ENCODE data around the gene ABCA12.

ABCA12 gene

DNA sequence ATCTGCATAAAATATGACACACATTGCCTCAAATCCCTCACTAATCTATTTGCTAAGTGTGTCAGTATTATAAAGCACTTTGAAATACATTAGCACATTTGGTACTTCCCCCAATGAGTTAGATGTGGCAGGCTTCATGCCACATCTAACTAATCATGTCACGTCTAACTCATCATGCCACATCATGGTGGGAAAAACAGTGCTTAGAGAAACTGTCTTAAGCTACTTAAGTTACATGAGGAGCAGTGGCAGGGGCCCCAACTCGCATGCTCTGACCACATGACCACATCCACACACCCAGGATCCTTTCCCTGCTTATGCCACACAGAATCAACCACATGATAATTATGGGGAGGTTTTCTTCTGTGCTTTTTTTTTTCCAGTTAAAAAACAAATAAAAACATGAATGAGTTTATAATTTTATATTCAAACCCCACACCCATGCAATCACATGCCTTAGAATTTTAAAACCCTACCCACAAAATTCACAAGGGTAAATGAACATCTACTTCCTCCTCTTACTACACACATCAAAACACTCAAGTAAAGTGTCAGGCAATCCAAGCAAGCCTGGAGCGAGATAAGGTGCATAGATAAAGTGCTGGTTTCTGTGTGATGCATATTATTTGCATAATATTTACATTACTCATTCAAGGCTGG, 1.6 kb downstream of the ABCA12 start:
- DNase-seq, result no peak

DNA sequence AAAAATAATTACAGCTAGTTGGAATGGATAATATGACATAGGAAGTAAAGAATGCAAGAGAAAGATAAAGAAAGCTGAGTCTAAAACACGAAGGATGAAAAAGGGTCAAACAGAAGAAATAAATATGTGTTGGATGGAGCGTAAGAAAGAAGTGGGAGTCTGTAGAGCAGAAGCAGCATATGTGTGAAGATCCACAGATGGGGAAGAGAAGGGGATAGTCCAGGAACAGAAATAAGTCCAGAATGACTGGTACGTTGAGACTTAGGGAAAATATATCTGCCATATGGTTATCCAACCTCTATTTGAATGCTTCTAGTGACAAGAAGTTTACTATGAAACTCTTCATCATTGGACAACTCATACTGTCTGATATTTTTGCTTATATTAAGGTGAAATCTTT, 18.0 kb downstream of the ABCA12 start:
- DNase-seq, result no peak

- DNase-seq, result no peak
These were observed 18.6 kb downstream of the ABCA12 start for GRCh38 chr2:215119847-215120246.

- DNase-seq, result no peak
These were observed 27.5 kb downstream of the ABCA12 start for GRCh38 chr2:215110918-215111317.

DNA sequence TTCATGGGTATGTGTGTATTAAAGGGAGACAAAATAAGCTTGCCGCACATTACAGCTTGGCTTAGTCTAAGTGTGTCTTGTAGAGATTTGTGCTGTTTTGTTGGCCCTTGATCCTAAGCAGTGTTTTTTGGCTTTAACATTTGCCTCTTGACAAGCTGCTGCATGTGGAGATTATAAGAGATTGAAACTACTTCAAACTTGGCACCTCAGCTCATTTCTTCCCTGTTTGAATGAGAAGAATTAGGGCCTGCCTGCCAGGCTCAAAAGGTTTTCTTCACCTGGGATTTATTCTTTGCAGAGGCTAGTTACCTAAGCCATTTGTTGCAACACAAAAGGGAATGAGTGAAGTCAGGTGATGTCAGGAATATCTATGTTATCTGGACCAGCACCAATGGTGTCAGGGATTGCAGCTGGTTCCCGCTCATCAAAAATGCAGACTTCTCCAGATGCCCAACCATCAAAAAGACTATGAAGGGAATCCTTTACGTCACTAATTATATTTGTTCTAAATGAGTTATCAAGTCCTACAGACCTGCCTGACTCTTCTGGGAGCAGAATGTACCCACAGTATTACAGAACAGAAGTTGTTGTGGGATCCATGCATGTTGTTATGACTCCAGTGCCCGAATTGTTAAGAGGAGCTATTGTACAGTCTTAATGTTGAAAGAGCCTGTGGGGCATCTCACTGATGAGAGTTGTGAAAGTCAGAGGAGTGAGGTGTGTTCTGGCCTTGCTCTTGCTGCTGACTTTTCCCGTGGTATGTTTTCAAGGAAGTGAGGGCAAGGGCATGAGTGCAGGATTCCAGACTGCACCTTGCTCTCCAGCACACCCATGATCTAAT, 31.0 kb downstream of the ABCA12 start:
- no peak for DNase-seq

GRCh38 chr2:215105607-215106354, 32.6 kb downstream of the ABCA12 start:
- no peak for DNase-seq

- no peak for DNase-seq
These were observed 34.2 kb downstream of the ABCA12 start for GRCh38 chr2:215104226-215104625.

DNA sequence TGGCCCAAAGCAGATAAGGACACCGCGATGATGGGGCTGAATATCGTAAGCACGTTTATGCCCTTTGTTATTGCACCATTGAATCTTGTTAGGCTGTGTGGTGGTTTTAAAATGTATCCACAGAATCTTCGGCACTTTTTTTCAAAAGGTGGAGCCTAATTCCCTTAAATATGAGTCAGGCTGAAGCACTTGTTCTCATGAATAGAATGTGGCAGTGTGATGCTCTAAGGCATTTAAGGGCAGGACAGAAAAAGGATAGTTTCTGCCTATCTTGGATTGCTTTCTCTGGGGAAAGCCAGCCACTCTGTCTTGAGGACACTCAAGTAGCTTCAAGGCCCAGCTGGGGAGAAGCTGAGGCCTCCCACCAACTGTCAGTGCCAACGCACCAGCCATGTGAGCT, 39.6 kb downstream of the ABCA12 start:
- DNase-seq, result no peak

GRCh38 chr2:215084080-215084479, 54.3 kb downstream of the ABCA12 start:
- no peak for DNase-seq

- DNase-seq, result no peak
These were observed 55.3 kb downstream of the ABCA12 start for GRCh38 chr2:215083146-215083545.

- DNase-seq, result peak; percentile 67
These were observed 56.0 kb downstream of the ABCA12 start for GRCh38 chr2:215082446-215082845.

DNA sequence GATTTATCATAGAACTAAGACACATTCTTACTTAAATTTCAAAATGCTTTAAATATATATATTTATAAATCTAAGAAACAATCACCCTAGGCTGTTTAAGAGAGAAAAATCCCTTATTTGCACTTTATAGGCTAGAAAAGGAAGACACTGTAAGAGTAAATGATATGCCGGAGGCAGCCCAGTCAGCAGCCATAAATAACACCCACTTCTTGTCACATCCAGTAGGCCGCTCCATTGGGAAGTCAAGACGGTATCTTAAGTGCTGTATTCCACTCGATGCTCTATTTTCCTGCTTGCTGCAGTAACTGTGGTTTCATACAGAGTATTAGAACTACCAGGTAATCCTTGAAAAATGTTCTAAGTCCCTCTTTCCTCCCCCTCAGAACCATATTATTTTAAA, 57.9 kb downstream of the ABCA12 start:
- no peak for DNase-seq

DNA sequence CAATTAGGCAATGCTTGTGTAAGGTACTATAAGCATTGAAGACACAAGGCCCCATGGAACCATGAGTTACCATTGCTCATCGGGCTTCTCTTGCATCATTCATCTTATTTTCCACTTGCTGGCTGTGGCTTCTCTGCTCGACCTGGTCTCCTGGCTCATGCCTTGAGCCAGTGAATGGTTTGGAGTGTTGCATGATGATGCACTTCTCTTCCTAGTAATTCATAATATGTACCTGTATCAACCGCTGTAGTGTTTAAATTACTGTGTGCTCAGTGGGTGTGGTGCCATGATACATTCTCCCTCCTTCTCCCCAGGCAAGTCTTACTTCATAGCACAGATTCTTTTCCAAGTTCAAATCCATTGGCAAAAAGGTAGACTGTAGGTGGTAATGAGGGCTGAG, 66.8 kb downstream of the ABCA12 start:
- no peak for DNase-seq

DNA sequence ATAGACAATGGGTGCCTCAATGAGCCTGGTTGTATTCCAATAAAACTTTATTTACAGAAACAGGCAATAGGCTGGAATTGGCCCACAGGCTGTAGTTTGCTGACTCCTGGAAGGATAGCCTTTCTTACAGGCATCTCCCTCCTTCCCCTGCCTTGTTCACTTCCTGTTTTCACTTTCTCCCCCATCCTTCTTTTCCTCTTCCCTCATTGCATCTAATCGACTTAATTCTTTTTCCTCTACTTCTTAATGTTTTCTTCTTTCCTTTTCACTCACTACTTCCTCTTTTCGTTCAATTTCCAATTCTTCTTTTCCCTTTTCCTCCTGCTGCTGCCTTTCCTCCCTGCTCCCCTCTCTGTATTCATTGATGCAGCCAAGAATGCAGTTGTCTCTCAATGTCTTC, 70.0 kb downstream of the ABCA12 start:
- no peak for DNase-seq

DNA sequence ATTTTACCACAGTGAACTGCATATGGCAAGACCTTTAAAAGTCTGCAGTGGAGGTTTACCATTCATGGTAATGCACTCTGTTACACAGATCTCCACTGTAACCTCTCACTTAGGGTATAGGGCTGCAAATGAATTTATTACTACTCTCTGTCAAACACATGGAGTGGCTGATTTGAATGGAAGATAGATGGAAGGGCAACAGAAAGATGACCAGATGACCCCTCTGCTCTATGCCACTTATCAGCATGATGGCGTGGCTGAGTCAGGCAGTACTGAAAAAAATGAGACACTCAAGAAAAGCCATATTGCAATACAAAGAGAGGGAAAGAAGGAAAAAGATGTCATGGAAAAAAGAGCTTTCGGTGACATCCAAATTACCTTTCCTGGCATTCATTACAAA, 72.3 kb downstream of the ABCA12 start:
- no peak for DNase-seq

DNA sequence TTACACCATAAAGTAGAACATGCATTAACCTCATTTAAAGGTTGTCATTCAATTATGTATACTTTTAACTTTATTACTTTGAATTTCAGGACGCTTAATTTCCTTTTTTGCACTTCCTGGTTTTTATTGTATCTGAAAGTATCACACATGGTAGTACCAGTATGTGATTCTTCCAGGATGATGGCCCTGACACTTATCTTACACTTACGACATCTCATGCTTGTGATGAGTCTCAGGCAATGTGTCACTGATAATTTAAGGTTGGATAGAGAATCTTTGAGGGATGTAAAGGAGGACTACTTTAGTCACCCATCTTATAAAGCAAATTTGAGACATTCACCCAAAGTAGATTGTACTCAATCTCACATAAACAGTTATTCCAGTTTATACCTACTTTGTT, 74.9 kb downstream of the ABCA12 start:
- DNase-seq, result no peak

- peak; percentile 98 for DNase-seq
These were observed 77.4 kb downstream of the ABCA12 start for GRCh38 chr2:215060861-215061536.

DNA sequence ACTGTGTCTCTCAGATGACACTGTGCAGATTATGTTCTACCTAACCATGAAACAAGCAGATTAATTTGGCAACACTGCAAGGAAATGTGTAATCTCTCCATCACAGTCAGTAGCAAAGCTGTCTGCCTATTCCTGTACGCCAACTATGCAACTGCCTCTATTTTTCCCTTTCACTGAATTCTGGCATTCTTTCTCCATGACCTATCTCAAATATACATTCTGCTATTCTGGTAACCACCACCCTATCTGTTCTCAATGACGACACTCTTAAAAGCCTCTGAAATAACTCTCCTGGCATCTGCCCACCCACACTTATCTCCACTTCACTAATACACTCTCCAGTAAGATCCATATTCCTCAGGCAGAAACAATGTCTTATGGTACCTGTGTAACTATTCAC, 78.7 kb downstream of the ABCA12 start:
- DNase-seq, result peak; percentile 52

DNA sequence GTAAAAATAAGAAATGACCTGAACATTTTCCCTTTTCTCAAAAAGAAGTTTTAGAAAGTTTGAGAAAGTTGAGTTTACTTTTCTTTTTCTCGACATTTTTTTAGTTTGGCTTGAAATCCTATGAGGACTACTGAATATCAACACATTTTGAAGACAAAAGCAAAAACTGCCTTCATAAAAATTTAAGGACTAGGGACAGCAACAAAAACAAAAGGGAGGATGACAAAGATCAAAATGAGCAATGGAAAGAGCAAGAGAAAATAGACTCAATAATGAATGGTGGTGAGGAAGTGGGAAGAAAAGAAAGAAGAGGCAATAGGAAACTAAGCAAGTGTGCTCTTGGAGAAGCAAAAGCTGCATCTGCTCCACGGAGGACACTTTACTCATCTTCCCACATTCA, 82.5 kb downstream of the ABCA12 start:
- no peak for DNase-seq

- DNase-seq, result no peak
These were observed 85.6 kb downstream of the ABCA12 start for GRCh38 chr2:215052810-215053209.

DNA sequence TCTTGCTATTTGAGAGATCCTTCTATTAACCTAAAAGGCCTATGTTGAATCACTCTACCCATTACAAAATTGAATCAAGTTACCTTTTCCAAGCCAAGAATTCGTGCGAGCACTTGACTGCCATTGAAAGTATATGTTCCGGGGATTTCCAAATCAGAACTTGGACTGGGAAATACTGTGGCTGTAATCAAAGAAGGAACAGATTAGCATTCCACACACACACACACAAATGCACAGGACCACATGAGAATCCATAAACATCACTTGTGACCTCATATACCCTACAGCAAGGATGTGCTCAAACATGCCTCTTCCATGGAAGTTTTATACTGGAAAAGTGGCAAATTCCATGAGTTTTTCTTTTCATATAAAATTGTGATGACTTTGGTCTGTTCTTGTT, 86.0 kb downstream of the ABCA12 start:
- no peak for DNase-seq

DNA sequence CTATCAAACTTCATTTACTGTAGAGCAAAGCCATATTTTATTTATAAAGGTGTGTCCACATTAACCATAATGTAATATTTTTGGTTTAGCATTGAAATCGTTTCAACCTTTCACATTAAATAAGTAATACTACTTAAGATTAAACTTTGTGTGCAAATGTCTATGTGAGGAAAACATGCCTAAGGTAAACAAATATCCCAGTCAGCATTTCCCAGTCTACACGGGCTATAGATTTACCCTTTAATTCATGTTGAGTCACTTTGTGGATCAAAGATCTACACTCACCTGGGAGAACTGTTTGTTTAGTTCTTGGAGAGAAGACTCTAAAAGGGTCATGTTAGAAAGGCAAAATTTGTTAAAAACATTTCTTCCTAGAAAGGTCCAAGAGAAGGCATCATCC, 89.1 kb downstream of the ABCA12 start:
- DNase-seq, result no peak

GRCh38 chr2:215038421-215038820, 100.0 kb downstream of the ABCA12 start:
- no peak for DNase-seq
